Measurements from ENCODE around the gene SCAPER.

Gene SCAPER

DNA sequence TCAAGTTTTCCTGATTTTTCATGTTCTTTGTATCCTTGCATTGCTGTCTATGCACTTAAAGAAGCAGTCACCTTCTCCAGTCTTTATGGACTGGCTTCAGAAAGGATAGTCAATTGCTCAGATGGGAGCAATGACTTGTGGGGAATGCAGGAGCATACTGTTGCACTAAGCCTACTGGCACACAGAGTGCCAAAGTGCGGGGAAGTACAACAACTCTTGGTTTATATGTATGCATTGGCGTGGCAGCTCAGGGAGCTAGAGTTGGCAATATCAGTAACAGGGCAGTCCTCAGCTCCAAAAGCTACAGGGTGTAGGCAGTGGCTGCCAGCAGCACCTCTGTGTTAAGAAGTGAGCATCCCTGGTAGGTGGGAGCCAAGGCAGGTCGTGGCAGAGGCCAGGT is 141.1 kb downstream of the SCAPER start:
- TF ChIP-seq, protein P1, sequence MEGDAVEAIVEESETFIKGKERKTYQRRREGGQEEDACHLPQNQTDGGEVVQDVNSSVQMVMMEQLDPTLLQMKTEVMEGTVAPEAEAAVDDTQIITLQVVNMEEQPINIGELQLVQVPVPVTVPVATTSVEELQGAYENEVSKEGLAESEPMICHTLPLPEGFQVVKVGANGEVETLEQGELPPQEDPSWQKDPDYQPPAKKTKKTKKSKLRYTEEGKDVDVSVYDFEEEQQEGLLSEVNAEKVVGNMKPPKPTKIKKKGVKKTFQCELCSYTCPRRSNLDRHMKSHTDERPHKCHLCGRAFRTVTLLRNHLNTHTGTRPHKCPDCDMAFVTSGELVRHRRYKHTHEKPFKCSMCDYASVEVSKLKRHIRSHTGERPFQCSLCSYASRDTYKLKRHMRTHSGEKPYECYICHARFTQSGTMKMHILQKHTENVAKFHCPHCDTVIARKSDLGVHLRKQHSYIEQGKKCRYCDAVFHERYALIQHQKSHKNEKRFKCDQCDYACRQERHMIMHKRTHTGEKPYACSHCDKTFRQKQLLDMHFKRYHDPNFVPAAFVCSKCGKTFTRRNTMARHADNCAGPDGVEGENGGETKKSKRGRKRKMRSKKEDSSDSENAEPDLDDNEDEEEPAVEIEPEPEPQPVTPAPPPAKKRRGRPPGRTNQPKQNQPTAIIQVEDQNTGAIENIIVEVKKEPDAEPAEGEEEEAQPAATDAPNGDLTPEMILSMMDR (IDR thresholded peaks at IDR 0.05; ENCODE audit: low read depth, low read length) = no peak
- H3K4me3 ChIP-seq (ENCODE audit: low read depth, low read length) = no peak overlapping the region
- no peaks in the 10 kb centered on the region for H3K4me1 ChIP-seq
- H3K36me3 ChIP-seq = no peaks in the 10 kb centered on the region
- no peaks in the 10 kb centered on the region for H3K9me3 ChIP-seq
- DNase-seq = no peak
- H3K27me3 ChIP-seq = no peaks in the 10 kb centered on the region

DNA sequence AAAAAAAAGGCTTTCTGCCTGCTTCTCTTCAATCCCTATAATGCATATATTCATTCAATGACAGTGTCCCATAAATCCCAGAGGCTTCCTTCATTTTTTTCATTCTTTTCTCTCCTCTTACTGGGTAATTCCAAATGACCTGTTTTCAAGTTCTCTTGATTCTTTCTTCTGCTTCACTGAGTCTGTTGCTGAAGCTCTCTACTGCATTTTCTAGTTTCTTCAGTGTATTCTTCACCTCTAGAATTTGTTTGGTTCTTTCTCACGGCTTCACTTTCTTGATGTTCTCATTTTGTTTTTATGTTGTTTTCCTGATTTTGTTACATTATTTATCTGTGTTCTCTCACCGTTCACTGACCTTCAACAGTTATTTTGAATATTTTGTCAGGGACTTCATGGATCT is 141.6 kb downstream of the SCAPER start:
- H3K36me3 ChIP-seq = no peaks in the 10 kb centered on the region
- no peaks in the 10 kb centered on the region for H3K9me3 ChIP-seq
- no peak overlapping the region for H3K4me3 ChIP-seq (ENCODE audit: low read depth, low read length)
- no peak for DNase-seq
- TF ChIP-seq, protein P1 (IDR thresholded peaks at IDR 0.05; ENCODE audit: low read depth, low read length) = no peak
- no peaks in the 10 kb centered on the region for H3K4me1 ChIP-seq
- H3K27me3 ChIP-seq = no peaks in the 10 kb centered on the region

DNA sequence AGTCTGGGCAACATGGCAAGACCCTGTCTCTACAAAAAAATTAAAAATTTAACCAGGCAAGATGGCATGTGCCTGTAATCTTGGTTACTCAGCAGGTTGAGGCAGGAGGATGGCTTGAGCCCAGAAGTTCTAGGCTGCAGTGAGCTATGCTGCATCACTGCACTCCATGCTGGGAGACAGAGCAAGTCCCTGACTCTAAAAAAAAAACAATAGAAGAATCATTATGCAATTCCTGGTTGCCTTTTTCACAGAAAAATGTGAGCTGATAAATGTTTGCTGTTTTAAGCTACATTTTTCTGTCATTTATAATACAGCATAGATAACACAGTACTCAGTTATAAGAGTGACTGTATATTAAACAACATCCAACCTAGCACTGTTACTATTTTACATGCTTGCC is 148.8 kb downstream of the SCAPER start:
- no peaks in the 10 kb centered on the region for H3K9me3 ChIP-seq
- H3K27me3 ChIP-seq = no peaks in the 10 kb centered on the region
- TF ChIP-seq, protein P1 (IDR thresholded peaks at IDR 0.05; ENCODE audit: low read depth, low read length) = no peak
- DNase-seq = no peak
- H3K36me3 ChIP-seq = no peaks in the 10 kb centered on the region
- no peak overlapping the region for H3K4me3 ChIP-seq (ENCODE audit: low read depth, low read length)
- no peaks in the 10 kb centered on the region for H3K4me1 ChIP-seq

DNA sequence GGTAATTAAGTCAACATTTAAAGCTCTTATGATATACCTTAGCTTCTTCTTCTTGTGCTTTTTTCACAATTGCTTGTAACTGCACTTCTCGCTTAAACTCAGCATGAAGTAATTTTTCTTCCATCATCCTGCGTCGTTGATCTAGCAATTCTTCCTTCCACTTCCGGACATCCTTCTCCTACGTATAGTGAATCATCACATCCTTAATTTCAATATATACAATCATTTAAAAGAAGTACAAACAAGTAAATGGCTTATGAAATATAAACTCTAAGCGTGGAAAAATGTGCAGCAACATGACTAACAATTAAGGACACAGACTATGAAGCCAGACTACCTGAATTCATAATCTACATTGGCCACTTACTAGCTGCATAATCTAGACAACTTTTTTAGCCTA is 151.4 kb downstream of the SCAPER start:
- Histone ChIP-seq H3K4me1 (no peaks in the 10 kb centered on the region), H3K4me3 (ENCODE audit: low read depth, low read length) (no peak overlapping the region), H3K36me3 (no peaks in the 10 kb centered on the region), H3K27me3 (no peaks in the 10 kb centered on the region), H3K9me3 (no peaks in the 10 kb centered on the region)
- TF ChIP-seq, protein P1 (IDR thresholded peaks at IDR 0.05; ENCODE audit: low read depth, low read length) = no peak
- no peak for DNase-seq

DNA sequence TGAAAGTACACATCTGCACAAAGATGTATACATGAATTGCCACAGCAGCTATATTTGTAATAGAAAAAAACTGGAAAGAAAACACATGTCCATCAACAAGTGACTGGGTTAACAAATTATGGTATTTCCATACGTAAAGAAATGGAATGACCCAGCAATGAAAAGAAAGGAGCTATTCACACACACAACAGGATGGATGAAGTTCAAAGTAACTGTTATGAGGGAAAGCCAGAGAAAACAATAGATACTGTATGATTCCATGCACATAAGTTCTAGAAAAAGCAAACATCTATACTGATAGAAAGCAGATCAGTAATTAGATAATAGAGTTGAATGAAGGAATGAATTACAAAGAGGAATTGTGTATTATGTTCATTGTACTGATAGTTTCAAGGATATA is 152.0 kb downstream of the SCAPER start:
- TF ChIP-seq, protein P1 (IDR thresholded peaks at IDR 0.05; ENCODE audit: low read depth, low read length) = no peak
- Histone ChIP-seq H3K36me3 (no peaks in the 10 kb centered on the region), H3K27me3 (no peaks in the 10 kb centered on the region), H3K4me1 (no peaks in the 10 kb centered on the region), H3K4me3 (ENCODE audit: low read depth, low read length) (no peak overlapping the region), H3K9me3 (no peaks in the 10 kb centered on the region)
- DNase-seq = no peak

DNA sequence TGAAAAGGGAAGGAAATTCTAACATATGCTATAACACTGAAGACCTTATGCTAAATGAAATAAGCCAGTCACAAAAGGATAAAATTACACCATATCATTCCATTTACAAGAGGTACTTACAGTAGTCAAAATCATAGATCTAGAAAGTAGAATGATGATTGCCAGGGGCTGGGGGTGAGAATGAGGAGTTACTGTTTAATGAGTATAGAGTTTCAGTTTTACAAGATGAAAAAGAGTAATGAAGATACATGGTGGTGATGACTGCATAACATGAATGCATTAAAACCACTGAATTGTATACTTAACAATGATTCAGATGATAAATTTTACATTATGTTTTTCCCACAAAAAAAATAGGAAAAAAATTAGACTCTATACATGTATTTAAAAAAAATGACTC is 152.6 kb downstream of the SCAPER start:
- no peak overlapping the region for H3K4me3 ChIP-seq (ENCODE audit: low read depth, low read length)
- no peaks in the 10 kb centered on the region for H3K36me3 ChIP-seq
- no peak for DNase-seq
- no peaks in the 10 kb centered on the region for H3K4me1 ChIP-seq
- no peaks in the 10 kb centered on the region for H3K27me3 ChIP-seq
- TF ChIP-seq, protein P1 (IDR thresholded peaks at IDR 0.05; ENCODE audit: low read depth, low read length) = no peak
- H3K9me3 ChIP-seq = no peaks in the 10 kb centered on the region

Data from BE2C (cell line).